Thyroid gland (tissue), 4 donors: ENCODE results near the gene ANO9. TPM values are rescaled to one million over a fixed set of nuclear protein-coding genes. Genes with fewer than 3 reads are reported as not detected.

Experiments used
- DNase-seq, 2 donors: peaks; one replicate each; pipeline ENCODE4 v3.0.0-alpha.2; 2019
- H3K27ac ChIP-seq, 3 donors: fragments of 200-600 bp; sonication (generic); 1 replicate in 2 of 3; 2 replicates in 1 of 3; pipeline ENCODE4 v1.5.1; 2016 to 2019; ENCODE audit warnings: mild to moderate bottlenecking in 1 of 3, moderate library complexity in 1 of 3
- H3K27me3 ChIP-seq: fragments of 200-600 bp; sonication (generic); one replicate; pipeline ENCODE4 v1.5.1; 2019
- H3K36me3 ChIP-seq, 2 donors: fragments of 200-600 bp; sonication (generic); one replicate each; pipeline ENCODE4 v1.5.1; 2016 to 2019
- H3K4me1 ChIP-seq, 2 donors: fragments of 200-600 bp; sonication (generic); one replicate each; pipeline ENCODE4 v1.5.1; 2017 to 2019
- H3K4me3 ChIP-seq, 3 donors: fragments of 200-600 bp; sonication (generic); replicated peaks in 1 of 3; 1 replicate in 2 of 3; 2 replicates in 1 of 3; pipeline ENCODE4 v1.5.1; 2016; ENCODE audit warnings: mild to moderate bottlenecking in 1 of 3
- H3K9me3 ChIP-seq: fragments of 200-600 bp; sonication (generic); one replicate; pipeline ENCODE4 v1.5.1; 2017
- CTCF ChIP-seq, 6 experiments: fragments of 200-600 bp in 3 of 6; fragments of 450-650 bp in 3 of 6; sonication (generic) in 3 of 6; IDR thresholded peaks; one replicate each; pipeline ENCODE4 v1.5.1; 2016 to 2019; ENCODE audit warnings: antibody characterized with exemption in 6 of 6, mild to moderate bottlenecking in 2 of 6, inconsistent platforms in 1 of 6, moderate library complexity in 1 of 6
- POLR2A ChIP-seq, 2 donors: fragments of 450-650 bp; IDR thresholded peaks; one replicate each; pipeline ENCODE4 v1.6.1; 2017; ENCODE audit warnings: antibody characterized with exemption in 2 of 2, mild to moderate bottlenecking in 2 of 2, moderate library complexity in 1 of 2
- WGBS, 2 donors: methylation state at CpG; one replicate each; pipeline ENCODE4 v1.1.5; 2017; 5-methylcytosine and 5-hydroxymethylcytosine counted together
- intact Hi-C: fragments of 100-400 bp; cut with DNase I; formaldehyde crosslinking; loops from one replicate; pipeline ENCODE4 v1.15.1; 2023
- total RNA-seq, 4 donors: library from RNA; depleted of rRNA; stranded (reverse); fragments of >200 nt; gene quantifications; one replicate each; pipeline ENCODE4 v1.2.3, GENCODE V29; 2016

ANO9 gene
- total RNA-seq, 4 donors from 2014 or later = 3.7 to 6.4 (median 4.7) TPM

DNA sequence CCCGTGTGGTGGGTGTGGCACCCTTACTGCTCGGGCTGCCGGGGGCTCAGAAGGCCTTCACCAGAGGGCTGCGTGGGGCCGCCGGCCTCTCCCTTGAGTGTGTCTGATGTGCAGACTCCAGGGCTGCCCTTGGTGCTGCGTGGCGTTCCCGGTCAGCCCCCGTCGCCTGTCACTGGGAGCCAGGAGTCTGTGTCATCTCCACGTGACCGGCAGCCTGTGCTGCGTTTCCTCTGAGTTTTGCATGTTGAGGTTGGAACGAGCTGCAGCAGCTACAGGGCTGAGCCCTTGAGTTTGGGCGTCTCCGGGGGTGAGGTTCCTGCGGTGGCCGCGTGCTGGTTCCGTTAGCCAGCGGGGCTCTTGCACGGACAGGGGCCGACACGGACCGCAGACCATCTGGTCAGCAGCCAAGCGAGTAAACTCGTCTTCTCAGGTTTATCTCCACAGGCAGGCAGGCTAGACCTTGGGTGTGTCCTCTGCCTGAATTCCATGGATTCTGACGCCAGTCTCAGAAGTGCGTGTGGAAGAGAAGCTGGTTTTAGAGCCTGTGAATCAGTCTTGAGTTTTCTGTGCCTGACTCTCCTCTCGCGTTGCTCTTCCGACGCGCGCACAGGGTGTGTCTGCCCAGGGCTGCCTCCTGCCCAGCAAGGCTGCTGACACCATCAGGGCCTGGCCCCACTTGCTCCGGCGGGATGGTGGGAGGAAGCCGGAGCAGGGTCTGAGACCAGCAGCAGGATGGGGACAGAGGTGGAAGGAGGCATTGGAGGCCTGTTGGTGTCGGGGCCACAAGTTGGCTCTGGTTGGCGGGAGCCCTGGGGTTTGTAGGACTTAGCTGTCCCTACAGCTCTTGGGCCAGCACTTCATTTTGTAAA, 18.8 kb upstream of the ANO9 start:
- WGBS, 2 donors = 94 to 97% methylated on average over 32 to 33 of the region's 41 CpGs
- H3K36me3 ChIP-seq = no peaks in the 10 kb centered on the region
- intact Hi-C loops = no loop called here
- TF ChIP-seq POLR2A (IDR thresholded peaks at IDR 0.05) (no peak), CTCF (IDR thresholded peaks at IDR 0.05) (no peak)
- no peaks in the 10 kb centered on the region for H3K9me3 ChIP-seq
- DNase-seq = no peak
- H3K4me3 ChIP-seq = no peak overlapping the region
- H3K4me1 ChIP-seq = no peaks in the 10 kb centered on the region
- H3K27me3 ChIP-seq = no peaks in the 10 kb centered on the region
- no peak overlapping the region for H3K27ac ChIP-seq

DNA sequence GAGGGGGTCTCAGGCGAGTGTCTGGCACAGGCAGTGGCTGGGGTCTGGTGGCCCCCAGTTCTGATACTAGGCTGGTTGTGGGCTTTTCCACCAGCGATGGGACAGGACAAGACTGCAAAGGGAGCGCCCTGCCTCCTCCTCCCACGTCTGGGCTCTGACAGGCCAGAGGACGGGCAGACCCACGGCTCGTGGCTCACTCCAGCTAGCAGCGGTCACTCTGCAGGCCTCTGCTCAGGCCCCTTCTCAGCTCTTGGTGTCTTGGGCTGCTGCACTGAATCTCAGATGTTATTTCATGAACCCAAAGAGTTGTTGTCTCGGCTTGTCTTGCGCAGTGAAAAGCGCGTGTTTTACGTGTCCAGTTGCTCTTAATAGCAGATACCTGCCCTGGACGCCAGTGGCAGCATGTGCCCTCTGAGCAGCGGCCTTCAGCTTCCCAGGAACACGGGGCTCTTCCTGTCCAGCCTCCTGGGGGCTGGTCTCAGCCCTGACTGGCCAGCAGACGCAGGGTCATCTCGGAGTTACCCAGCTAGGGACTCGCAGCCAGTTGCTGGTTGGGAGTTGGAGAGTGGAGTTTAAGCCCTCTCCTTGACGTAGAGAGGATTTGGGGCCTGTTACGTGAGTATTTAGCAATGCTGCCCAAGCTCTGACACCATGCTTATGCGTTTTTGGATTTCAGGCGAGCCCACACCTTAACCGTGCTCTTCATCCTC, 17.9 kb upstream of the ANO9 start:
- no peaks in the 10 kb centered on the region for H3K27me3 ChIP-seq
- 94 to 97% methylated on average over 14 to 20 of the region's 24 CpGs for WGBS, 2 donors
- H3K4me3 ChIP-seq = no peak overlapping the region
- TF ChIP-seq POLR2A (IDR thresholded peaks at IDR 0.05) = no peak
- no peak for TF ChIP-seq CTCF (IDR thresholded peaks at IDR 0.05)
- H3K27ac ChIP-seq = no peak overlapping the region
- no peaks in the 10 kb centered on the region for H3K9me3 ChIP-seq
- H3K4me1 ChIP-seq = no peaks in the 10 kb centered on the region
- DNase-seq = no peak
- no peaks in the 10 kb centered on the region for H3K36me3 ChIP-seq
- intact Hi-C loops = loop anchor here (10.0 kb wide), 1 partner anchor 255 kb away; the partner anchor contains the start of genes BET1L and RIC8A

GRCh38 chr11:457111-457760, 15.4 kb upstream of the ANO9 start:
- no peaks in the 10 kb centered on the region for H3K27me3 ChIP-seq
- DNase-seq = no peak
- 76 to 84% methylated on average over 23 of the region's 23 CpGs for WGBS, 2 donors
- H3K4me3 ChIP-seq = no peak overlapping the region
- no peaks in the 10 kb centered on the region for H3K4me1 ChIP-seq
- H3K9me3 ChIP-seq = no peaks in the 10 kb centered on the region
- intact Hi-C loops = loop anchor here (10.0 kb wide), 1 partner anchor 252 kb away; the partner anchor contains the start of genes BET1L and RIC8A
- TF ChIP-seq POLR2A (IDR thresholded peaks at IDR 0.05) (no peak), CTCF (IDR thresholded peaks at IDR 0.05) (no peak)
- H3K36me3 ChIP-seq = no peaks in the 10 kb centered on the region
- no peak overlapping the region for H3K27ac ChIP-seq

DNA sequence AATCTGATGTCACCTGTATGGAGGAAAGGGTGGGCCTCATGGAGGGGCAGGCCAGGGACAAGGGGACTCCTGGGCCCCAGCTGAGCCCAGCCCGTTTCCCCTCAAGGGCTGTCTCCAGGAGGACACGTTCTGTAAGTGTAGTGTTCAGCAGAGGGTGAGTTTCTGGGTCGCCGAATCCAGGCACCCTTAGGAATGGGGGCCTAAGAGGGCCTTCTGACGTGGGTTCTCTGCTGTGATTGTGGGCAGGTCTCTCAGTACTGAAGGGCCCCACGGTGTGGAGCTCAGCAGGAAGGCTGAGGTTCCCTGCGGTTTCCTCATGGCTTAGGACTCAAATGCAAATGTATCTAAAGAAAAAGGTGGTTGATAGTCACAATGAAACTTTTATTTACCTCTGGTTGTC, 14.7 kb upstream of the ANO9 start:
- no peak for DNase-seq
- no peak for TF ChIP-seq POLR2A (IDR thresholded peaks at IDR 0.05)
- no peak for TF ChIP-seq CTCF (IDR thresholded peaks at IDR 0.05)
- no peaks in the 10 kb centered on the region for H3K27me3 ChIP-seq
- intact Hi-C loops = loop anchor here (10.0 kb wide), 1 partner anchor 252 kb away; the partner anchor contains the start of genes BET1L and RIC8A
- 61 to 77% methylated on average over 7 of the region's 7 CpGs for WGBS, 2 donors
- H3K27ac ChIP-seq = no peak overlapping the region
- no peaks in the 10 kb centered on the region for H3K9me3 ChIP-seq
- no peaks in the 10 kb centered on the region for H3K36me3 ChIP-seq
- H3K4me3 ChIP-seq = no peak overlapping the region
- H3K4me1 ChIP-seq = peaks cover 2 to 3% of the 10 kb centered on the region in 2 donors
